SK-N-SH treated with all-trans-retinoic acid at 6 μM for 48 hours (cell line): Measurements from ENCODE around the gene TGFA.

Experiments used
- PPARA ChIP-seq: fragments of 250-450 bp; sonication (Bioruptor Pico); IDR thresholded peaks from 2 replicates; pipeline ENCODE4 v1.5.0; 2020; ENCODE audit warnings: mild to moderate bottlenecking, borderline replicate concordance
- RARB ChIP-seq: fragments of 250-450 bp; sonication (Bioruptor Pico); IDR thresholded peaks from 2 replicates; pipeline ENCODE4 v1.8.0; 2021; ENCODE audit warnings: mild to moderate bottlenecking, moderate library complexity
- ZFP3 ChIP-seq: fragments of 250-450 bp; sonication (Bioruptor Pico); IDR thresholded peaks from 2 replicates; pipeline ENCODE4 v1.5.0; 2020; ENCODE audit warnings: mild to moderate bottlenecking, moderate library complexity
- ZFP30 ChIP-seq: fragments of 450-650 bp; formaldehyde crosslinking; IDR thresholded peaks from 2 replicates; pipeline ENCODE4 v1.5.0; 2022; ENCODE audit warnings: mild to moderate bottlenecking, moderate library complexity
- ZNF565 ChIP-seq: fragments of 450-650 bp; formaldehyde crosslinking; conservative IDR thresholded peaks from 2 replicates; pipeline ENCODE4 v1.5.0; 2020; ENCODE audit warnings: low read depth, mild to moderate bottlenecking, moderate library complexity
- ZNF70 ChIP-seq: fragments of 450-650 bp; formaldehyde crosslinking; IDR thresholded peaks from 2 replicates; pipeline ENCODE4 v1.5.0; 2020; ENCODE audit warnings: mild to moderate bottlenecking, moderate library complexity
- TF ChIP-seq, protein P1 (sequence below): fragments of 250-450 bp; sonication (Bioruptor Pico); IDR thresholded peaks from 2 replicates; pipeline ENCODE4 v1.5.1; 2021; ENCODE audit warnings: mild to moderate bottlenecking, moderate library complexity
- TF ChIP-seq, protein P2 (sequence below): fragments of 250-450 bp; sonication (Bioruptor Pico); IDR thresholded peaks from 2 replicates; pipeline ENCODE4 v1.8.0; 2020; ENCODE audit warnings: mild to moderate bottlenecking, moderate library complexity, borderline replicate concordance
- TF ChIP-seq, protein P3 (sequence below): fragments of 250-450 bp; sonication (Bioruptor Pico); IDR thresholded peaks from 2 replicates; pipeline ENCODE4 v1.8.0; 2021; ENCODE audit warnings: low read depth, mild to moderate bottlenecking, moderate library complexity, borderline replicate concordance
- TF ChIP-seq, protein P4 (sequence below): fragments of 250-450 bp; sonication (Bioruptor Pico); IDR thresholded peaks from 2 replicates; pipeline ENCODE4 v1.5.0; 2020; ENCODE audit warnings: mild to moderate bottlenecking, moderate library complexity

DNA sequence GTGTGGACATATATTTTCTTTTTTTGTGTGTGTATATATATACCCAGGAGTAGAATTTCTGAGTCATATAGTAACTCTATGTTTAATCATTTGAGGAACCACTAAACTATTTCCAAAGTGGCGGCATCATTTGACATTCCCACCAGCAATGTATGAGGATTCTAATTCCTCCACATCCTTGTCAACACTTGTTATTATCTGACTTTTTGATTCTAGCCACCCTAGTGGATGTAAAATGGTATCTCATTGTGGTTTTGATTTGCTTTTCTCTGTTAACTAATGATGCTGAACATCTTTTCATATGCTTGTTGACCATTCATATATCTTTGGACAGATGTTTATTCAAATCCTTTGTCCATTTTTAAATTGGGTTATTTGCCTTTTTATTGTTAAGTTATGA lies 120.3 kb downstream of the TGFA start:
- TF ChIP-seq PPARA (CRISPR knock-in tag) (no peak), ZNF70 (CRISPR knock-in tag) (no peak), RARB (no peak), ZFP30 (CRISPR knock-in tag) (no peak), ZNF565 (CRISPR knock-in tag) (no peak), ZFP3 (no peak)
- TF ChIP-seq, protein P1, sequence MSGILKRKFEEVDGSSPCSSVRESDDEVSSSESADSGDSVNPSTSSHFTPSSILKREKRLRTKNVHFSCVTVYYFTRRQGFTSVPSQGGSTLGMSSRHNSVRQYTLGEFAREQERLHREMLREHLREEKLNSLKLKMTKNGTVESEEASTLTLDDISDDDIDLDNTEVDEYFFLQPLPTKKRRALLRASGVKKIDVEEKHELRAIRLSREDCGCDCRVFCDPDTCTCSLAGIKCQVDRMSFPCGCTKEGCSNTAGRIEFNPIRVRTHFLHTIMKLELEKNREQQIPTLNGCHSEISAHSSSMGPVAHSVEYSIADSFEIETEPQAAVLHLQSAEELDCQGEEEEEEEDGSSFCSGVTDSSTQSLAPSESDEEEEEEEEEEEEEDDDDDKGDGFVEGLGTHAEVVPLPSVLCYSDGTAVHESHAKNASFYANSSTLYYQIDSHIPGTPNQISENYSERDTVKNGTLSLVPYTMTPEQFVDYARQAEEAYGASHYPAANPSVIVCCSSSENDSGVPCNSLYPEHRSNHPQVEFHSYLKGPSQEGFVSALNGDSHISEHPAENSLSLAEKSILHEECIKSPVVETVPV (CRISPR knock-in tag): no peak
- TF ChIP-seq, protein P2, sequence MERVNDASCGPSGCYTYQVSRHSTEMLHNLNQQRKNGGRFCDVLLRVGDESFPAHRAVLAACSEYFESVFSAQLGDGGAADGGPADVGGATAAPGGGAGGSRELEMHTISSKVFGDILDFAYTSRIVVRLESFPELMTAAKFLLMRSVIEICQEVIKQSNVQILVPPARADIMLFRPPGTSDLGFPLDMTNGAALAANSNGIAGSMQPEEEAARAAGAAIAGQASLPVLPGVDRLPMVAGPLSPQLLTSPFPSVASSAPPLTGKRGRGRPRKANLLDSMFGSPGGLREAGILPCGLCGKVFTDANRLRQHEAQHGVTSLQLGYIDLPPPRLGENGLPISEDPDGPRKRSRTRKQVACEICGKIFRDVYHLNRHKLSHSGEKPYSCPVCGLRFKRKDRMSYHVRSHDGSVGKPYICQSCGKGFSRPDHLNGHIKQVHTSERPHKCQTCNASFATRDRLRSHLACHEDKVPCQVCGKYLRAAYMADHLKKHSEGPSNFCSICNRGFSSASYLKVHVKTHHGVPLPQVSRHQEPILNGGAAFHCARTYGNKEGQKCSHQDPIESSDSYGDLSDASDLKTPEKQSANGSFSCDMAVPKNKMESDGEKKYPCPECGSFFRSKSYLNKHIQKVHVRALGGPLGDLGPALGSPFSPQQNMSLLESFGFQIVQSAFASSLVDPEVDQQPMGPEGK (CRISPR knock-in tag): no peak
- TF ChIP-seq, protein P3, sequence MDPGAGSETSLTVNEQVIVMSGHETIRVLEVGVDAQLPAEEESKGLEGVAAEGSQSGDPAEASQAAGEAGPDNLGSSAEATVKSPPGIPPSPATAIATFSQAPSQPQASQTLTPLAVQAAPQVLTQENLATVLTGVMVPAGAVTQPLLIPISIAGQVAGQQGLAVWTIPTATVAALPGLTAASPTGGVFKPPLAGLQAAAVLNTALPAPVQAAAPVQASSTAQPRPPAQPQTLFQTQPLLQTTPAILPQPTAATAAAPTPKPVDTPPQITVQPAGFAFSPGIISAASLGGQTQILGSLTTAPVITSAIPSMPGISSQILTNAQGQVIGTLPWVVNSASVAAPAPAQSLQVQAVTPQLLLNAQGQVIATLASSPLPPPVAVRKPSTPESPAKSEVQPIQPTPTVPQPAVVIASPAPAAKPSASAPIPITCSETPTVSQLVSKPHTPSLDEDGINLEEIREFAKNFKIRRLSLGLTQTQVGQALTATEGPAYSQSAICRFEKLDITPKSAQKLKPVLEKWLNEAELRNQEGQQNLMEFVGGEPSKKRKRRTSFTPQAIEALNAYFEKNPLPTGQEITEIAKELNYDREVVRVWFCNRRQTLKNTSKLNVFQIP (CRISPR knock-in tag): no peak
- TF ChIP-seq, protein P4, sequence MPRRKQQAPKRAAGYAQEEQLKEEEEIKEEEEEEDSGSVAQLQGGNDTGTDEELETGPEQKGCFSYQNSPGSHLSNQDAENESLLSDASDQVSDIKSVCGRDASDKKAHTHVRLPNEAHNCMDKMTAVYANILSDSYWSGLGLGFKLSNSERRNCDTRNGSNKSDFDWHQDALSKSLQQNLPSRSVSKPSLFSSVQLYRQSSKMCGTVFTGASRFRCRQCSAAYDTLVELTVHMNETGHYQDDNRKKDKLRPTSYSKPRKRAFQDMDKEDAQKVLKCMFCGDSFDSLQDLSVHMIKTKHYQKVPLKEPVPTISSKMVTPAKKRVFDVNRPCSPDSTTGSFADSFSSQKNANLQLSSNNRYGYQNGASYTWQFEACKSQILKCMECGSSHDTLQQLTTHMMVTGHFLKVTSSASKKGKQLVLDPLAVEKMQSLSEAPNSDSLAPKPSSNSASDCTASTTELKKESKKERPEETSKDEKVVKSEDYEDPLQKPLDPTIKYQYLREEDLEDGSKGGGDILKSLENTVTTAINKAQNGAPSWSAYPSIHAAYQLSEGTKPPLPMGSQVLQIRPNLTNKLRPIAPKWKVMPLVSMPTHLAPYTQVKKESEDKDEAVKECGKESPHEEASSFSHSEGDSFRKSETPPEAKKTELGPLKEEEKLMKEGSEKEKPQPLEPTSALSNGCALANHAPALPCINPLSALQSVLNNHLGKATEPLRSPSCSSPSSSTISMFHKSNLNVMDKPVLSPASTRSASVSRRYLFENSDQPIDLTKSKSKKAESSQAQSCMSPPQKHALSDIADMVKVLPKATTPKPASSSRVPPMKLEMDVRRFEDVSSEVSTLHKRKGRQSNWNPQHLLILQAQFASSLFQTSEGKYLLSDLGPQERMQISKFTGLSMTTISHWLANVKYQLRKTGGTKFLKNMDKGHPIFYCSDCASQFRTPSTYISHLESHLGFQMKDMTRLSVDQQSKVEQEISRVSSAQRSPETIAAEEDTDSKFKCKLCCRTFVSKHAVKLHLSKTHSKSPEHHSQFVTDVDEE (CRISPR knock-in tag): no peak
